GM12878 (cell line): ENCODE data around the gene ROBO1. TPM values are rescaled to one million over a fixed set of nuclear protein-coding genes. Genes with fewer than 3 reads are reported as not detected.

ENCODE experiments used
- ATAC-seq: fragments of 200-7000 bp; cut with Tn5 transposase; 3 replicates; pipeline ENCODE4 v1.9.1; 2020; ENCODE audit warnings: mild to moderate bottlenecking, moderate library complexity
- BruUV-seq: library from RNA; stranded (reverse); fragments of 400-500 nt; replicated peaks from 2 replicates; lab custom pipeline; 2021; lab: Mats Ljungman, UMichigan
- CTCF ChIA-PET: fragments of 300-600 bp; sonication (Branson Sonifier 250); formaldehyde crosslinking; extraction: SDS; loops from one replicate; lab custom pipeline; 2021; ENCODE audit warnings: inconsistent platforms; lab: Yijun Ruan, JAX
- POLR2A ChIA-PET: fragments of 350-600 bp; formaldehyde crosslinking; extraction: SDS; loops from one replicate; lab custom pipeline; 2021; ENCODE audit warnings: inconsistent platforms; lab: Charles Lee
- RAD21 ChIA-PET: fragments of 300-600 bp; sonication (Branson Sonifier 250); formaldehyde crosslinking; loops from one replicate; lab custom pipeline; 2023; ENCODE audit warnings: antibody characterized with exemption; ENCODE audit not compliant: unreplicated experiment; lab: Charles Lee
- SMC1A ChIA-PET: fragments of 300-600 bp; sonication (Branson Sonifier 250); formaldehyde crosslinking; loops from one replicate; lab custom pipeline; 2023; ENCODE audit not compliant: unreplicated experiment, uncharacterized antibody; lab: Charles Lee
- DNase-seq: peaks from one replicate; pipeline ENCODE4 v3.0.0-alpha.2; 2011; ENCODE audit warnings: low read depth, low spot score
- FAIRE-seq: peaks from 3 replicates; lab custom pipeline; 2011; peaks lifted over from hg19 to GRCh38; lab: Jason Lieb, UNC
- H2AFZ ChIP-seq: 2 replicates; pipeline ENCODE4 v1.6.0; 2011; ENCODE audit warnings: low read depth, low read length, control low read depth; ENCODE audit not compliant: control insufficient read depth
- H3K27ac ChIP-seq: 2 replicates; pipeline ENCODE4 v1.5.1; 2011; ENCODE audit warnings: control low read depth; ENCODE audit not compliant: control insufficient read depth, insufficient read depth
- H3K27me3 ChIP-seq, 2 experiments: replicated peaks in 1 of 2; 2 replicates each; pipeline versions ENCODE4 v1.6.0 to v1.6.1; 2011; ENCODE audit warnings: low read length in 1 of 2; ENCODE audit not compliant: control insufficient read depth in 2 of 2, insufficient read depth in 2 of 2
- H3K36me3 ChIP-seq, 2 experiments: 2 replicates each; pipeline ENCODE4 v1.5.1; 2011; ENCODE audit warnings: low read length in 1 of 2; ENCODE audit not compliant: control insufficient read depth in 2 of 2, insufficient read depth in 2 of 2
- H3K4me1 ChIP-seq: 2 replicates; pipeline ENCODE4 v1.6.1; 2011; ENCODE audit warnings: mild to moderate bottlenecking, low read length, moderate library complexity, mixed read lengths; ENCODE audit not compliant: control insufficient read depth, insufficient read depth
- H3K4me2 ChIP-seq: 2 replicates; pipeline ENCODE4 v1.6.0; 2011; ENCODE audit warnings: control low read depth; ENCODE audit not compliant: control insufficient read depth, insufficient read depth
- H3K4me3 ChIP-seq: fragments of 200-600 bp; sonication (generic); 2 replicates; pipeline ENCODE4 v1.5.1; 2016
- H3K79me2 ChIP-seq: 2 replicates; pipeline ENCODE4 v1.6.0; 2011; ENCODE audit warnings: low read length; ENCODE audit not compliant: control insufficient read depth, insufficient read depth
- H3K9ac ChIP-seq: 2 replicates; pipeline ENCODE4 v1.8.0; 2011; ENCODE audit warnings: low read length, control low read depth, mixed read lengths; ENCODE audit not compliant: control insufficient read depth, insufficient read depth
- H3K9me3 ChIP-seq: replicated peaks from 3 replicates; pipeline ENCODE4 v1.5.1; 2011; ENCODE audit warnings: mild to moderate bottlenecking, low read length; ENCODE audit not compliant: control insufficient read depth, insufficient read depth
- H4K20me1 ChIP-seq: 2 replicates; pipeline ENCODE4 v1.6.0; 2011; ENCODE audit not compliant: control insufficient read depth, insufficient read depth
- E2F4 ChIP-seq: IDR thresholded peaks from 2 replicates; pipeline ENCODE4 v1.6.1; 2012; ENCODE audit warnings: low read depth, low read length, improper control_type of control experiment
- HDAC6 ChIP-seq: fragments of 200-600 bp; sonication (generic); IDR thresholded peaks from one replicate; pipeline ENCODE4 v1.8.0; 2017; ENCODE audit warnings: antibody characterized with exemption; ENCODE audit not compliant: unreplicated experiment
- IRF4 ChIP-seq: IDR thresholded peaks from 2 replicates; pipeline ENCODE4 v1.6.1; 2011; ENCODE audit warnings: low read depth, low read length
- SKIL ChIP-seq: fragments of 450-650 bp; IDR thresholded peaks from 2 replicates; pipeline ENCODE4 v1.6.1; 2017; ENCODE audit warnings: mild to moderate bottlenecking, low read depth, inconsistent platforms; ENCODE audit not compliant: poor library complexity, severe bottlenecking
- YY1 ChIP-seq: IDR thresholded peaks from 2 replicates; pipeline ENCODE4 v1.6.1; 2011; ENCODE audit warnings: low read depth, mild to moderate bottlenecking, low read length
- WGBS: methylation state at CpG from one replicate; pipeline ENCODE4 v1.1.6; 2016; ENCODE audit warnings: low lambda C conversion rate; ENCODE audit not compliant: insufficient replicate concordance, insufficient coverage; ENCODE audit errors: missing lambda C conversion rate; 5-methylcytosine and 5-hydroxymethylcytosine counted together
- in situ Hi-C: fragments of 300-500 bp; cut with MboI; formaldehyde crosslinking; loops from 9 replicates; pipeline ENCODE4 v1.14.3; 2018; ENCODE audit warnings: mixed read lengths
- intact Hi-C: fragments of 100-400 bp; cut with micrococcal nuclease; formaldehyde crosslinking; loops from one replicate; pipeline ENCODE4 v1.14.2; 2022; ENCODE audit not compliant: unreplicated experiment
- polyA plus RNA-seq, 11 experiments: library from polyadenylated mRNA; depleted of rRNA in 4 of 11; unstranded in 6 of 11; stranded (reverse) in 5 of 11; fragments of >200 nt; fragmentation: Nextera tagmentation in 4 of 11; fragmentation: Illumina TruSeq in 1 of 11; extraction: Ambion mirVana in 4 of 11; extraction: Trizol in 1 of 11; gene quantifications; 1 replicate in 1 of 11; 2 replicates in 10 of 11; pipeline versions ENCODE4 v1.2.1 to v1.2.3, GENCODE V29; 2011 to 2016; ENCODE audit warnings: inconsistent platforms in 2 of 11, missing spikeins in 2 of 11, low read depth in 1 of 11
- total RNA-seq, 4 experiments: library from RNA; depleted of rRNA in 3 of 4; stranded (reverse); fragments of >200 nt in 3 of 4; fragmentation: Illumina TruSeq in 1 of 4; extraction: Trizol in 1 of 4; gene quantifications; 2 replicates each; pipeline versions ENCODE4 v1.2.1 to v1.2.3, GENCODE V29; 2013 to 2021

The ROBO1 gene
- total and polyA plus RNA-seq, 10 of the 15 experiments (the other 5 are each of a cell fraction or from before 2014, with no cell fraction given) = 0.29 to 46.5 (median 1.2) TPM

GRCh38 chr3:79263423-79263822 is 504.4 kb downstream of the ROBO1 start:
- TF ChIP-seq SKIL (no peak), HDAC6 (no peak), YY1 (no peak), IRF4 (no peak), E2F4 (no peak)
- Histone ChIP-seq H3K9me3 (no peaks in the 10 kb centered on the region), H3K27me3 (no peaks in the 10 kb centered on the region), H3K4me1 (no peaks in the 10 kb centered on the region), H3K4me3 (no peak overlapping the region), H2AFZ (no peak overlapping the region), H3K79me2 (no peaks in the 10 kb centered on the region), H3K36me3 (no peaks in the 10 kb centered on the region), H3K9ac (no peak overlapping the region), H4K20me1 (no peaks in the 10 kb centered on the region), H3K4me2 (no peak overlapping the region), H3K27ac (no peak overlapping the region)
- no peak for DNase-seq
- FAIRE-seq = no peak
- no TSS peak for BruUV-seq
- intact Hi-C loops (no loop called here), in situ Hi-C loops (no loop called here)
- CTCF ChIA-PET = no interaction called here
- WGBS = 0% methylated on average over 1 of the region's 1 CpG
- no peak for ATAC-seq
- SMC1A ChIA-PET = interaction anchor here (1.3 to 1.8 kb wide), 3 partner anchors 7 to 22 kb away, joined by 3 to 5 read pairs (median 4); no protein-coding TSS in a partner anchor
- POLR2A ChIA-PET = no interaction called here
- RAD21 ChIA-PET = interaction anchor here (0.9 kb wide), 1 partner anchor 9 kb away, joined by 3 read pairs; no protein-coding TSS in a partner anchor
